ENCODE data around the gene HMX3.

The HMX3 gene

GRCh38 chr10:123145542-123146012 is 9.8 kb downstream of the HMX3 start:
- no peak overlapping the region for H3K27ac ChIP-seq (ENCODE audit: low read depth, low read length)
- no peaks in the 10 kb centered on the region for H3K36me3 ChIP-seq (ENCODE audit: control insufficient read depth, insufficient read depth, low read length)
- H3K4me1 ChIP-seq (ENCODE audit: control insufficient read depth, insufficient read depth, low read length) = no peaks in the 10 kb centered on the region
- H3K9ac ChIP-seq (ENCODE audit: low read length) = no peak overlapping the region
- H3K4me3 ChIP-seq (ENCODE audit: low read length) = no peak overlapping the region
- H3K27me3 ChIP-seq (ENCODE audit: control insufficient read depth, insufficient read depth, low read length) = peaks cover 70% of the 10 kb centered on the region

GRCh38 chr10:123146013-123146893 is 10.5 kb downstream of the HMX3 start:
- H3K27ac ChIP-seq (ENCODE audit: low read depth, low read length) = no peak overlapping the region
- no peaks in the 10 kb centered on the region for H3K36me3 ChIP-seq (ENCODE audit: control insufficient read depth, insufficient read depth, low read length)
- H3K4me3 ChIP-seq (ENCODE audit: low read length) = no peak overlapping the region
- no peak overlapping the region for H3K9ac ChIP-seq (ENCODE audit: low read length)
- H3K4me1 ChIP-seq (ENCODE audit: control insufficient read depth, insufficient read depth, low read length) = no peaks in the 10 kb centered on the region
- peaks cover 70% of the 10 kb centered on the region for H3K27me3 ChIP-seq (ENCODE audit: control insufficient read depth, insufficient read depth, low read length)

GRCh38 chr10:123146894-123147634 is 11.3 kb downstream of the HMX3 start:
- Histone ChIP-seq H3K4me1 (ENCODE audit: control insufficient read depth, insufficient read depth, low read length) (no peaks in the 10 kb centered on the region), H3K27me3 (ENCODE audit: control insufficient read depth, insufficient read depth, low read length) (peaks cover 68% of the 10 kb centered on the region), H3K9ac (ENCODE audit: low read length) (no peak overlapping the region), H3K27ac (ENCODE audit: low read depth, low read length) (no peak overlapping the region), H3K36me3 (ENCODE audit: control insufficient read depth, insufficient read depth, low read length) (no peaks in the 10 kb centered on the region), H3K4me3 (ENCODE audit: low read length) (no peak overlapping the region)

- H3K36me3 ChIP-seq (ENCODE audit: control insufficient read depth, insufficient read depth, low read length) = no peaks in the 10 kb centered on the region
- H3K27me3 ChIP-seq (ENCODE audit: control insufficient read depth, insufficient read depth, low read length) = peaks cover 65% of the 10 kb centered on the region
- no peak within 1 kb of the TSS for H3K27ac ChIP-seq (ENCODE audit: low read depth, low read length)
- H3K4me1 ChIP-seq (ENCODE audit: control insufficient read depth, insufficient read depth, low read length) = no peaks in the 10 kb centered on the region
- no peak within 1 kb of the TSS for H3K4me3 ChIP-seq (ENCODE audit: low read length)
- H3K9ac ChIP-seq (ENCODE audit: low read length) = no peak within 1 kb of the TSS
These were observed 12.1 kb downstream of the HMX3 start, which contains the start of gene HMX2 for GRCh38 chr10:123147635-123148413. TSS of gene HMX2 (plus strand) at chr10:123148136. CDS start at chr10:123148379, 243 bp downstream.

GRCh38 chr10:123148414-123149161 is 12.8 kb downstream of the HMX3 start:
- H3K4me1 ChIP-seq (ENCODE audit: control insufficient read depth, insufficient read depth, low read length) = no peaks in the 10 kb centered on the region
- no peak overlapping the region for H3K27ac ChIP-seq (ENCODE audit: low read depth, low read length)
- H3K9ac ChIP-seq (ENCODE audit: low read length) = no peak overlapping the region
- H3K36me3 ChIP-seq (ENCODE audit: control insufficient read depth, insufficient read depth, low read length) = no peaks in the 10 kb centered on the region
- H3K4me3 ChIP-seq (ENCODE audit: low read length) = no peak overlapping the region
- peaks cover 59% of the 10 kb centered on the region for H3K27me3 ChIP-seq (ENCODE audit: control insufficient read depth, insufficient read depth, low read length)

GRCh38 chr10:123149162-123149567 is 13.4 kb downstream of the HMX3 start:
- Histone ChIP-seq H3K4me1 (ENCODE audit: control insufficient read depth, insufficient read depth, low read length) (no peaks in the 10 kb centered on the region), H3K27ac (ENCODE audit: low read depth, low read length) (no peak overlapping the region), H3K4me3 (ENCODE audit: low read length) (no peak overlapping the region), H3K36me3 (ENCODE audit: control insufficient read depth, insufficient read depth, low read length) (no peaks in the 10 kb centered on the region), H3K9ac (ENCODE audit: low read length) (no peak overlapping the region), H3K27me3 (ENCODE audit: control insufficient read depth, insufficient read depth, low read length) (peaks cover 58% of the 10 kb centered on the region)

- Histone ChIP-seq H3K4me3 (ENCODE audit: low read length) (peak overlapping the region; percentile 50), H3K27me3 (ENCODE audit: control insufficient read depth, insufficient read depth, low read length) (peaks cover 57% of the 10 kb centered on the region), H3K27ac (ENCODE audit: low read depth, low read length) (no peak overlapping the region), H3K4me1 (ENCODE audit: control insufficient read depth, insufficient read depth, low read length) (no peaks in the 10 kb centered on the region), H3K36me3 (ENCODE audit: control insufficient read depth, insufficient read depth, low read length) (no peaks in the 10 kb centered on the region), H3K9ac (ENCODE audit: low read length) (no peak overlapping the region)
These were observed 13.9 kb downstream of the HMX3 start for GRCh38 chr10:123149568-123150270.

GRCh38 chr10:123150271-123150985 is 14.7 kb downstream of the HMX3 start:
- Histone ChIP-seq H3K27ac (ENCODE audit: low read depth, low read length) (no peak overlapping the region), H3K4me3 (ENCODE audit: low read length) (peak overlapping the region; percentile 26), H3K9ac (ENCODE audit: low read length) (no peak overlapping the region), H3K27me3 (ENCODE audit: control insufficient read depth, insufficient read depth, low read length) (peaks cover 55% of the 10 kb centered on the region), H3K4me1 (ENCODE audit: control insufficient read depth, insufficient read depth, low read length) (peaks cover 5% of the 10 kb centered on the region), H3K36me3 (ENCODE audit: control insufficient read depth, insufficient read depth, low read length) (no peaks in the 10 kb centered on the region)

GRCh38 chr10:123150986-123151736 is 15.4 kb downstream of the HMX3 start:
- Histone ChIP-seq H3K9ac (ENCODE audit: low read length) (no peak overlapping the region), H3K27me3 (ENCODE audit: control insufficient read depth, insufficient read depth, low read length) (peaks cover 48% of the 10 kb centered on the region), H3K27ac (ENCODE audit: low read depth, low read length) (no peak overlapping the region), H3K36me3 (ENCODE audit: control insufficient read depth, insufficient read depth, low read length) (no peaks in the 10 kb centered on the region), H3K4me1 (ENCODE audit: control insufficient read depth, insufficient read depth, low read length) (peaks cover 8% of the 10 kb centered on the region), H3K4me3 (ENCODE audit: low read length) (no peak overlapping the region)

- Histone ChIP-seq H3K9ac (ENCODE audit: low read length) (no peak overlapping the region), H3K27me3 (ENCODE audit: control insufficient read depth, insufficient read depth, low read length) (peaks cover 46% of the 10 kb centered on the region), H3K27ac (ENCODE audit: low read depth, low read length) (no peak overlapping the region), H3K4me1 (ENCODE audit: control insufficient read depth, insufficient read depth, low read length) (peaks cover 8% of the 10 kb centered on the region), H3K36me3 (ENCODE audit: control insufficient read depth, insufficient read depth, low read length) (no peaks in the 10 kb centered on the region), H3K4me3 (ENCODE audit: low read length) (no peak overlapping the region)
These were observed 16.0 kb downstream of the HMX3 start for GRCh38 chr10:123151737-123152135.
